SK-N-SH (cell line): ENCODE results near the gene UNC50.

Experiments used
- CTCF ChIP-seq: fragments of 200-600 bp; sonication (generic); IDR thresholded peaks from 2 replicates; pipeline ENCODE4 v1.6.1; 2017; ENCODE audit warnings: antibody characterized with exemption, mild to moderate bottlenecking, moderate library complexity
- EP300 ChIP-seq, 2 experiments: IDR thresholded peaks; 2 replicates each; pipeline versions ENCODE4 v1.4.0 to v1.6.1; 2012; ENCODE audit warnings: borderline replicate concordance in 1 of 2, low read depth in 1 of 2, low read length in 1 of 2
- POLR2AphosphoS5 ChIP-seq: IDR thresholded peaks from 2 replicates; pipeline ENCODE4 v1.6.1; 2012; ENCODE audit warnings: low read depth, low read length

GRCh38 chr2:98648451-98648850, 40.1 kb downstream of the UNC50 start:
- TF ChIP-seq CTCF: no peak
- no peak for TF ChIP-seq POLR2AphosphoS5
- no peak for TF ChIP-seq EP300 (IDR thresholded peaks at IDR 0.05; ENCODE audit: borderline replicate concordance in 1 of 2, low read depth in 1 of 2, low read length in 1 of 2)
